WTC11 (cell line): ENCODE data around the gene FCHO1. TPM values are rescaled to one million over a fixed set of nuclear protein-coding genes. Genes with fewer than 3 reads are reported as not detected.

Experiments
- ATAC-seq: fragments of 200-7000 bp; cut with Tn5 transposase; 2 replicates; pipeline ENCODE4 v1.10.0; 2021; ENCODE audit warnings: mild to moderate bottlenecking, moderate library complexity
- CTCF ChIA-PET: fragments of 300-600 bp; sonication (Branson Sonifier 250); formaldehyde crosslinking; loops from one replicate; lab custom pipeline; 2021; ENCODE audit warnings: antibody characterized with exemption; lab: Charles Lee
- POLR2A ChIA-PET: fragments of 350-600 bp; sonication (Branson Sonifier 250); formaldehyde crosslinking; loops from one replicate; lab custom pipeline; 2021; ENCODE audit warnings: antibody characterized with exemption; lab: Charles Lee
- DNase-seq: peaks from one replicate; pipeline ENCODE4 v3.0.0; 2021; ENCODE audit warnings: low spot score
- H3K27ac Mint-ChIP-seq: 2 replicates; pipeline ENCODE4 v1.8.0; 2021; ENCODE audit warnings: mixed read lengths
- H3K27me3 Mint-ChIP-seq: 2 replicates; pipeline ENCODE4 v1.8.0; 2021; ENCODE audit warnings: low read depth, mild to moderate bottlenecking, moderate library complexity, mixed read lengths
- H3K36me3 Mint-ChIP-seq: 2 replicates; pipeline ENCODE4 v1.8.0; 2021; ENCODE audit warnings: mixed read lengths
- H3K4me1 Mint-ChIP-seq: 2 replicates; pipeline ENCODE4 v1.8.0; 2022; ENCODE audit warnings: mixed read lengths
- H3K4me3 Mint-ChIP-seq: 2 replicates; pipeline ENCODE4 v1.8.0; 2021; ENCODE audit warnings: mild to moderate bottlenecking, moderate library complexity, mixed read lengths
- H3K9me3 Mint-ChIP-seq: 2 replicates; pipeline ENCODE4 v1.8.0; 2021; ENCODE audit warnings: mixed read lengths
- CBFB ChIP-seq: sonication (generic); formaldehyde crosslinking; IDR thresholded peaks from 2 replicates; pipeline ENCODE4 v1.8.1; 2022; ENCODE audit warnings: mild to moderate bottlenecking, low read depth, missing genetic modification reagents
- FOXJ3 ChIP-seq: sonication (generic); formaldehyde crosslinking; IDR thresholded peaks from 2 replicates; pipeline ENCODE4 v1.9.0; 2021; ENCODE audit warnings: missing genetic modification reagents, mild to moderate bottlenecking, borderline replicate concordance
- KAT7 ChIP-seq: sonication (generic); formaldehyde crosslinking; IDR thresholded peaks from 2 replicates; pipeline ENCODE4 v1.8.1; 2023; ENCODE audit warnings: missing genetic modification reagents, mild to moderate bottlenecking, borderline replicate concordance
- SMAD3 ChIP-seq: sonication (generic); formaldehyde crosslinking; IDR thresholded peaks from 2 replicates; pipeline ENCODE4 v1.8.0; 2022; ENCODE audit warnings: missing genetic modification reagents, mild to moderate bottlenecking, borderline replicate concordance
- total RNA-seq: library from RNA; stranded (reverse); gene quantifications from 3 replicates; pipeline ENCODE4 v1.2.3, GENCODE V29; 2021

The FCHO1 gene
- total RNA-seq, 1 experiment from 2014 or later: 26.8 TPM

GRCh38 chr19:17837972-17838371, 86.7 kb downstream of the FCHO1 start:
- DNase-seq (no peak), ATAC-seq (no peak)
- H3K27ac Mint-ChIP-seq: no peak overlapping the region
- H3K9me3 Mint-ChIP-seq: no peaks in the 10 kb centered on the region
- CTCF ChIA-PET: no interaction called here
- no peaks in the 10 kb centered on the region for H3K36me3 Mint-ChIP-seq
- H3K4me1 Mint-ChIP-seq: peaks cover 19% of the 10 kb centered on the region
- TF ChIP-seq KAT7 (CRISPR knock-in tag): no peak
- TF ChIP-seq FOXJ3 (CRISPR knock-in tag): no peak
- no peak for TF ChIP-seq SMAD3 (CRISPR knock-in tag)
- TF ChIP-seq CBFB (CRISPR knock-in tag): no peak
- TF ChIP-seq, all 79 proteins: peak for 0
- POLR2A ChIA-PET: interaction anchor here (0.7 kb wide), 1 partner anchor 10 kb away, joined by 3 read pairs; the partner anchor contains the start of gene JAK3
- Mint-ChIP-seq H3K4me3 (no peak overlapping the region), H3K27me3 (peaks cover 48% of the 10 kb centered on the region)

Other genes starting within 250 kb of the FCHO1 start
- gene PGLS, start 239.8 kb upstream of the FCHO1 start, total RNA-seq: 81.7 to 108 TPM (median 108 TPM) in 3 replicates
- 54.0 to 71.7 TPM (median 67.1 TPM) in 3 replicates for gene COLGALT1, start 195.8 kb upstream of the FCHO1 start, total RNA-seq
- 40.7 to 42.9 TPM (median 41.1 TPM) in 3 replicates for gene UNC13A, start 63.1 kb upstream of the FCHO1 start, total RNA-seq
- gene MAP1S, start 32.0 kb upstream of the FCHO1 start, total RNA-seq: 115 to 124 TPM (median 120 TPM) in 3 replicates
- gene B3GNT3, start 43.7 kb downstream of the FCHO1 start, total RNA-seq: 1.2 to 1.9 TPM (median 1.3 TPM) in 3 replicates
- gene INSL3, start 70.0 kb downstream of the FCHO1 start, total RNA-seq: 0.79 to 1.2 TPM (median 1.2 TPM) in 3 replicates
- gene JAK3, start 96.5 kb downstream of the FCHO1 start, total RNA-seq: 4.4 to 5.6 TPM (median 5.6 TPM) in 3 replicates
- gene RPL18A, start 108.4 kb downstream of the FCHO1 start, total RNA-seq: 2,950 to 3,448 TPM (median 3,445 TPM) in 3 replicates
- gene SLC5A5, start 120.5 kb downstream of the FCHO1 start, total RNA-seq: 2.5 TPM in 3 replicates
- gene CCDC124, start 181.5 kb downstream of the FCHO1 start, total RNA-seq: 152 to 159 TPM (median 156 TPM) in 3 replicates
- gene KCNN1, start 215.6 kb downstream of the FCHO1 start, total RNA-seq: 15.3 to 18.0 TPM (median 17.2 TPM) in 3 replicates